GM21737 (cell line): Measurements from ENCODE around the gene GLRX2.
"Not testable (repeated sequence)": the region's sequence is repeated elsewhere in the genome, so short reads cannot be mapped to it uniquely, and the experiment has no call there.

ENCODE experiments used
- ATAC-seq: cut with Tn5 transposase; IDR thresholded peaks from one replicate; pipeline ENCODE4 v1.9.1; 2021; ENCODE audit warnings: mild to moderate bottlenecking, moderate library complexity; ENCODE audit not compliant: unreplicated experiment

Gene GLRX2, protein sequence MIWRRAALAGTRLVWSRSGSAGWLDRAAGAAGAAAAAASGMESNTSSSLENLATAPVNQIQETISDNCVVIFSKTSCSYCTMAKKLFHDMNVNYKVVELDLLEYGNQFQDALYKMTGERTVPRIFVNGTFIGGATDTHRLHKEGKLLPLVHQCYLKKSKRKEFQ

DNA sequence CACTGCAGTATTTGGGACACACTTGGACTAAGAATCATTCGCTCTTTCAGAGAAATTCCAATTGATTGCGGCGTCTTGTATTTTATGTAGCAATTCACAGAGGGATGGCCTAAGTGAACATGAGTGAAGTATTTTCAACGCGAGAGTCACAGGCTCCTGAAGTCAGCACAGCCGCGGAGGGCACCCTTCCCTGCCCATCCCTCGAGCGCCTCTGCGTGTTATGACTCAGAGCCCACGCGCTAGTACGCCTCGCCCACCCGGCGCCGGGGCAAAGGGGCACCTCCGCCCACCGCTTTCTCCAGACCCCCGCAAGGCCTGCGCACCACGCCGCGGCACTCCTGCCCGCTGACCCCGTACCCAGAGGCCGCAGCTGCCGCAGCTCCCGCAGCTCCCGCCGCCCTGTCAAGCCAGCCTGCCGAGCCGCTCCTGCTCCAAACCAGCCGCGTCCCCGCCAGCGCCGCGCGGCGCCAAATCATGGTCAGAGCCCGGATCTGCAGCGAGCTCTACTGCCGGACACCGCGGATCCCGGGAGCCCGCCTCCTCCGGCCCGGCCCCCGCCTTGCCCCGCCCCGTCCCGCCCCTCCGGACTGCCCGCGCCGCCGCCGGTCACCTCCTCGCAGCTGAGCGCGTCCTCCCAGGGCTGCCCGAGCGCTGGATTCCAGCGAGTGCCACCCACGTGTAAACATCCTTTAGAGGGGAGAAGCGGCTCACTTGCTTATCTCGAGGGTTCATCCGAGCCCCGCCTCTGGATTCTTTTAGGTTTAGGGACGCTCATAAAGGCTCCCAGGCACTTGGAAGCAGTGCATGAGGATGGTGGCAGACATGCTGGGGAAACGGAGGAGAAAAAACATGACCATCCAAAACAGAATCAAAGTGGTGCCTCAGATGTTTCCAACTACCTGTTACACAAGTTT is at the start of gene GLRX2:
TSS of gene GLRX2 (minus strand) at position 508 of the 914 bp plus-strand sequence. CDS start at position 476, 32 bp downstream.
- peak; percentile 95 for ATAC-seq

DNA sequence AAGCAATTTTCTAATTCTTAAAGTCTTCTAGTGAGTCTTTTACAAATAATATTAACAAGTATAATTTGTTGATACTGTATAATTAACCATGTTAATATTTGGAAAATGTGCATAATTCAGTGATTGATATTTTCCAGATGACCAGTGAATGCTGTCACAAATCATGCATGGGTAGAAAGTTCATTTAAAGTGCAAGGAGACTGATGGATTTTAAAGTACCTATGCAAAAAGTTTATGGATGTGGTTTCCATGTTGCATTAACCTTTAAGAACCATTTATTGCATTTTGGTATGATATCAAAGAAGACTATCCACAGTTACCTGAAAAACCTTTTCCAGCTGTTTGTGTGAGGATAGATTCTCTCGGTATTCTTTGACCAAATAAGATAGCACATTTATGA is 39.8 kb upstream of the GLRX2 start:
- no peak for ATAC-seq

DNA sequence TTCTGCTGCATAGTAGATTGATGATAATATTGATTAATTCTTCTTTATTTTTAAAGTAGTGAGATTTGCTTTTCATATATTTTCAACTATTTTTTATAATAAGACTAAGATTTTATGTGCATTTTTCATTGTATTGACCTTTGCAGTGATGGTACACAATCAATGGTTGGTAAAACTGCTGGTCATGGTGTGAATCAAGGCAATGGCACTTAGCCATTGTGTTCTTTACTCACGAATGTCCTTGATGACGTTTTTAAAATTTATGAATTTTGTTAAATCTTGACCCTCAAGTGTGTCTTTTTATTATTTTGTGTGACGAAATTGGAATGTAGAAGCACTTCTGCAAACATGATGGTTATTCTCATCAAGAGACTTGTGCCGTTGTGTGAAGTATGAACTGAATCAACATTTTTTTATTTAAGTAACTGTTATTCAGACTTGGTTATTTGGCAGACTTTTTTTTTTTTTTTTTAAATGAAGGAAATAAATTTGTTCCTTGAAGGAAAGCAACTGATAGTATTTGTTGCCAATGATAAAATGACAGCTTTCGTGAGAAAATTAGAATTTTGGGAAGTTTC is 39.2 kb upstream of the GLRX2 start:
- no peak for ATAC-seq

DNA sequence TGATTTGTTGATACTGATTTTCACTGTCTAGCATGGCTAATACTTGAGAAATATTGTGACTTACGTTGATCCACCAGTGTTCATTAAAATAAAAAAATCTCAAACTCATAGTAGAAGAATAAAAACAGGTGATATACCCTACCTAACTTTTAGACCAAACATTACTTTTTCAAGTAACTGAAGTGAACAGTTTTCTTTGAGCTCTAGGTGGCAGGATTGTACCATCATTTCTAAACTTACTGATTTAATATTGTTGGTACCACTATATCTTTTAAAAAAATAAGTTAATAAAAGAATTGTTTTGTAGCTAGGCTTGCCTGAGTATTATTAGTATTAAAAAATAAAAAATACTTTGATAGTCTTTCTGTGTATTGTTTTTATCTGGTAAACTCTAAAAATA is 38.1 kb upstream of the GLRX2 start:
- no peak for ATAC-seq

DNA sequence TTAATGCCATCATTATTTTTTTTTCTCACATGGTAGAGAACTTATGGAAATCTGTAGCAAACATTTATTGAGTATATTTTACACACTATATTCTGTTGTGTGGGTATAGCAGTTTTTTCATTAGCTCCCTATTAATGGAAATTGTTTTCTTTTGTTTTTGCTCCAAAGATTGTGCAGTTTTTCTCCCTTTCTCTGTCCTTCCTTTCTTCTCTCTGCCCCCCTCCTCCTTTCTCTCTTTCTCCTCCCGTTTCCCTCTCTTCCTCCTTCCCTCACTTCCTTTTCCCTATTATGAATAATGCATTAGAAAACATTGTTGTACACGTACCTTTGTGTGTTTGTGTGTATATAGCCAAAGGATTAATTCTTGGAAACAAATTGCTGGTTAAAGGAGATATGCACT is 37.2 kb upstream of the GLRX2 start:
- ATAC-seq, result no peak

DNA sequence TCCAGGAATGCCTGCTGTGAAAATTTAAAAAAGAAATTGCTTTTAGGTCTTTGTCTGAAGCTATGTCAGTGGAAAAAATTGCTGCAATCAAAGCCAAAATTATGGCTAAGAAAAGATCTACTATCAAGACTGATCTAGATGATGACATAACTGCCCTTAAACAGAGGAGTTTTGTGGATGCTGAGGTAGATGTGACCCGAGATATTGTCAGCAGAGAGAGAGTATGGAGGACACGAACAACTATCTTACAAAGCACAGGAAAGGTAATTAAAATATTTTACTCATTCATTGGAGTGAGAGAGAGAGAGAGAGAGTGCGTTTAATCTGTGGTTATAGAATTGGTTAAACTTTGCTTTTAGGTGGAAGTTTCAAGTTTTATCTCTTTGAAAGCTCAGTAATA is 36.6 kb upstream of the GLRX2 start:
- no peak for ATAC-seq

DNA sequence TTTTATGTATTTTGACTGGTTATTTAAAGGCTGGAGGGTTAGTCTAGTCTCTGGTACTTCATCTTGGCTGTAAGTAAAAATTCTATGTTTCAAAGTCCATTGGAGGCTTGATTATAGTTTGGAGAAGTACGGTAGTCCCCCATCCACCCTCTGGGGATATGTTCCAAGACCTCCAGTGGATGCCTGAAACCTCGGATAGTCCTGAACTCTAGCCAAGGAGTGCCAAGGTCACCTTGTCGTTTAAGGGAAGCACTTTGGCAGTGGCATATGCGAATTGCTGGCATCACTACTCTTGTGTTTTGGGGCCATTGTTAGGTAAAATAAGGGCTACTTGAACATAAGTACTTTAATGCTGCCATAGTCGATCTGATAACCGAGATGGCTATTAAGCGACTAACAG is 35.0 kb upstream of the GLRX2 start:
- ATAC-seq, result no peak

DNA sequence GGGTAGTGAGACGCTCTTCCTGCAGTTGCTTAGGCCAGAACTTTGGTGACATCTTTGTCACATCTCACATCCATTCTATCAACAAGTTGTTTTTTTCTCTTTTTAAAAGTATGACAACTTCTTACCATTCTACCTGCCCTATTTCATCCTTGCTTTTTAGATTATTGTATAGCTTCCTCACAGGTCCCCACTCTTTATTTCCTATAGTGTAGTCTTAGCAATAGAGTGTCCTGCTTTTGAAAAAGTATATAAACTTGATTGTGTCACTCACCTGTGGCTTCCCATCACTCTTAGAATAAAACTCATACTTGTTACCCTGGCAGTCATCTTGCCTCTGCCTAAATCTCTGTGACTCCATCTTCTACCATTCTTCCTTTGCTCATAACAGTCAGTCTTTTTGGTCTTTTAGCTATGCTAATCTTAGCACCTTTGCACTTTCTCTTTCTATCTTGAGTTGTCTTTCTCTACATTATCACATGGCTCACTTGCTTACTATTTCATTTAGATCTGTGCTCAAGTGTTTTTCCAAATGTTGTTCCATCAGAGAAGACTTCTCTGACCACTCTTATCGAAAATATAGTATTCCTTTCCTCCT is 26.1 kb upstream of the GLRX2 start:
- ATAC-seq, result no peak

DNA sequence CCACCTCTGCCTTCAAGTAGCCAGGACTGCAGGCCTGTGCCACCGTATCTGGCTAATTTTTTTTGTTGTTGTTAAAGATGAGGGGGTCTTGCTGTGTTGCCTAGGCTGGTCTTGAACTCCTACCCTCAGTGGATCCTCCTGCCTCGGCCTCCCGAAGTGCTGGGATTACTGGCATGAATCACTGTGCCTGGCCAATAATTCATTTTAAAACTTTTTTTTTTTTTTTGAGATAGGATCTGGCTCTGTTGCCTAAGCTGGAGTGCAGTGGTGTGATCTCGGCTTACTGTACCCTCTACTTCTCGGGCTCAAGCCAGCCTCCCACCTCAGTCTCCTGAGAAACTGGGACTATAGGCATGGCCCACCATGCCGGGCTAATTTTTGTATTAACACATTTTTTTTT is 20.2 kb upstream of the GLRX2 start:
- no peak for ATAC-seq

DNA sequence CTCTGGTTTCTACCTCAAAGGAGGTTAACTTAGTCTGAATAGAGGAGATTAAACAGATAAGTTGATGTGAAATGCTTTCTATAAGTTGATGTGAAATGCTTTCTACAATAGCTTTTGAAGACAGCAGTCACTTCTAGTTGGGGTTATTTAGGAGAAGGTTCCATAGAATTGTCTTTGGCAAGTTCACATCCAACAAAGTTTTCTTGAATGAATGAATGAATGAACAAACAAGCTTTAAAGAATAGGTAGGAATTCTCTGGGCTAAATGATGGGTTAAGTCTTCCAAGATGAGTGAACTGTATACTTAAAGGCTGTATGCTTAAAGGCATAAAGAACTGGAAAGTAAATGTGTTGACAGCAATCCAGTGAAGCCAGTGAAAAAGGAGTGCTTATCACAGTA is 18.5 kb upstream of the GLRX2 start:
- no peak for ATAC-seq

DNA sequence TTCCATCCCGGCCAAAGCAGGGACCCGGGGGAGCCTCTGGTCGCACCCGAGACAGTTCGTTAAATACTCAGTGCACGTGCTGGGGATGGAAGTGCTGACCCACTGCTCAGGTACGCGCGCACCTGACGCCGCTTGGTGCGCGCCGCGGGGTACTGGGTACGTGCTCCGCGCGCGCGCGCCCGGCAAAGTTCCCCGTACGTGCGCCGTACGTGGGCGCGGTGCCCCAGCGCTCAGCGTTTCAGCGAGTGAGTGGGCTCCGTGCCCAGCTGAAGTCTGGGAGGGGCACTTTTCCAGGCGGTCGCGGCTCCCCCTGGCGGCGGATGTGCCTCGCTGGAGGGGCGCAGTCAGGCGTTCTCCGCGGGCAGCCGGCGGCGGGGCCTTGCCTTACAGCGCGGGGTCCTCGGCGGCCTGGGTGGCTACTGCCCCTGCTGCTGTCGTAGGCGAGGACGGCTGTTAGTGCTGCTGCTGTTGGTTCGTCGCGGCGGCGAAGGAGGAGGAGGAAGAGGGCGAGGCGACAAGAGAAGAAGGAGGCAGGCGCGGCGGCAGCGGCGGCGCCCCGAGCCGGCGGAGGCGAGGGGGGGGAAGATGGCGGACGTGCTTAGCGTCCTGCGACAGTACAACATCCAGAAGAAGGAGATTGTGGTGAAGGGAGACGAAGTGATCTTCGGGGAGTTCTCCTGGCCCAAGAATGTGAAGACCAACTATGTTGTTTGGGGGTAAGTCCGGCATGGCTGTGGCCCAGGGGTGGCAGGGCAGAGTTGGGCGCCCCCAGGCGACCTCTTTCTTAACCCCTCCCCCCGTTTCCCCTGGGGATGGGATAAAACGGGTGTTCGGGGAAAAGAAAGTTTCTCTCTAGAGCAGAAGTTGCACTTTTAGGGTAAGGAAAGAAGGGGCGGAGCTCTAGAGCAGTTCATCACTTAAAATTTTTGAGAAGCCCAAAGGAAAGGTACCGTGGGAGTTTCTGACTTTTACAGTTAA is 16.7 kb upstream of the GLRX2 start, which contains the start of gene CDC73:
TSS of gene CDC73 (plus strand) at position 416 of the 978 bp plus-strand sequence. CDS start at position 586, 170 bp downstream.
- peak; percentile 89 for ATAC-seq

DNA sequence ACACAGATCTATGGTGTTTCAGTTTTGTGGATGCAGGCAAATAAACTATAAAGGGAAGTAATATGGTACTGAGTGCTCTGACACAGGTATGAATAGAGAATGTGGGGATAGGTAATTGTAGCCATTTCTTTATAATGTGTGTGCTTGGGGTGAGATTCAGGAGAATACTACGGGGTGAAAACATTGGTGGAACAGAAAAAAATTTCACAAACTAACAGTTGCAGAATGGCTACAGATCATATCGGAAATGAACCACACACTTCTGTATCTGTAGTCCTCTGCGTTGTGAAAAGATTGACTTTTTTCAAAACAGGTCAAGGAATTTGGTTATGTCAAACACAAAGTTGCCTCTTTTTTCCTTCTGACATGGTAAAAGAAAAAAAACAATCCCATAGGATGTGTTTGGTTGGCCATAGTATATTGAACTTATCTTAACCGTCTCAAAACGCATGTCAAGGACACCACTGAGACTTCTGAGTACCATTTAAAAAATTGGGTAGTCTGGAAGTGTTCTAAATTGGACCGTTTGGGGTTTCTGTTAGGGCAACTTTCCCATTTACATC is 15.5 kb upstream of the GLRX2 start:
- no peak for ATAC-seq

DNA sequence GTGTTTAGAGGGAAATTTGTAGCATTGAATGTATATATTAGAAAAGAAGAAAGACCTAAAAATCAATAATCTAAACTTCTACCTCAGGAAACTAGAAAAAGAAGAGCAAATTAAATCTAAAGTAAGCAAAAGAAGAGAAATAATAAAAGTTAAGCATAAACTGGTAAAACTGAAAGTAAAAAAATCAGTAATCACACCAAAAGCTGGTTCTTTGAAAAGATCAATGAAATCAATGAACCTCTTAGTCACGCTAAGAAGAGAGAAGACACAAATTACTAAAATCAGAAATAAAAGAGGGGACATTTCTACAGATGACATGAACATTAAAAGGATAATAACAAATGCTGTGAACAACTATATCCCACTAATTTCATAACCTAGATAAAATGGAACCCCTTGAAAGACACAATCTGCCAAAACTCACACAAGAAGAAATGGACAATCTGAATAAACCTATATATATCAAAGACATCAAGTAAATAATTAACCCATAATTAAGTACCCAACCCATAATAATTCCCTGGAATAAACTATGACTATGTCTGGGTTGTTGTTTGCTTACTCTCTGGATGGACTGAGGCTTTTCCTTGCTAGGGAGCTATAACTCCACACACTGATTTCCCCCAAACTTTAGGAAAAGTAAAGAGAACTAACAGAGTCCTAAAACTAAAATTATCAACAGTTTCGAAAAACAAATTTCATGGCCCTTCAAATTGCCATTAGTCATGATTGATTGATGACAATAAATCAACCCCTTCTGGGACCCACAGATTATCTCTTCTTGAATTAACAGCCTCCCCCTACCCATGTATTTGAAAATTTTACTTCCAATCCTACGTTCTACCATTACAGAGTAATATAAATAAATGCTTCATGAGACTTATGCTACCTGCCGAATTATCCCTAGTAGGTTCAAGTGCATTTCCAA is 13.9 kb upstream of the GLRX2 start:
- ATAC-seq, result no peak

DNA sequence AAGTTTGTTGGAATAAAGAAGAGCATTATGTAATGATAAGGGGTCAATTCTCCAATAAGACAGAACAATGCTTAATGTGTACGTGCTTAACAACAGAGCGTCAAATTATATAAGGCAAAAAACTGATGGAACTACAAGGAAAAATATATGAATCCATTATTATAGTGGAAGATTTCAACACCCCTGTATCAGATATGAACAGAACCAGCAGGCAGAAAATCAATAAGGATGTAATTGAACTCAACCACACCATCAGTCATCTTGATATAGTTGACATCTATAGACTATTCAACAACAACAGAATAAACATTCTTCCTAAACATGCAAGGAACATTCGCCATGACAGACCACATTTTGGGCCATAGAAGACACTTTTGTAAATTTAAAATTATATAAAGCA is 13.0 kb upstream of the GLRX2 start:
- ATAC-seq, result no peak

DNA sequence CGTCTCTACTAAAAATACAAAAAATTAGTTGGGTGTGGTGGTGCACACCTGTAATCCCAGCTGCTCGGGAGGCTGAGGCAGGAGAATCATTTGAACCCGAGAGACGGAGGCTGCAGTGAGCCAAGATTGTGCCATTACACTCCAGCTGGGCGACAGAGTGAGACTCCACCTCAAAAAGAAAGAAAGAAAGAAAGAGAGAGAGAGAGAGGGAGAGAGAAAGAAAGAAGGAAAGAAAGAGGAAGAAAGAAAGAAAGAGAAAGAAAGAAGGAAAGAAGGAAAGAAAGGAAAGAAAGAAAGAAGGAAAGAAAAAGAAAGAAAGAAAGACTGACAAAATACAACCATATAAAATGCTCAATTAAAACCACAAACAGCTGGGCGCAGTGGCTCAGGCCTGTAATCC is 12.0 kb upstream of the GLRX2 start:
- not testable (repeated sequence) for ATAC-seq

DNA sequence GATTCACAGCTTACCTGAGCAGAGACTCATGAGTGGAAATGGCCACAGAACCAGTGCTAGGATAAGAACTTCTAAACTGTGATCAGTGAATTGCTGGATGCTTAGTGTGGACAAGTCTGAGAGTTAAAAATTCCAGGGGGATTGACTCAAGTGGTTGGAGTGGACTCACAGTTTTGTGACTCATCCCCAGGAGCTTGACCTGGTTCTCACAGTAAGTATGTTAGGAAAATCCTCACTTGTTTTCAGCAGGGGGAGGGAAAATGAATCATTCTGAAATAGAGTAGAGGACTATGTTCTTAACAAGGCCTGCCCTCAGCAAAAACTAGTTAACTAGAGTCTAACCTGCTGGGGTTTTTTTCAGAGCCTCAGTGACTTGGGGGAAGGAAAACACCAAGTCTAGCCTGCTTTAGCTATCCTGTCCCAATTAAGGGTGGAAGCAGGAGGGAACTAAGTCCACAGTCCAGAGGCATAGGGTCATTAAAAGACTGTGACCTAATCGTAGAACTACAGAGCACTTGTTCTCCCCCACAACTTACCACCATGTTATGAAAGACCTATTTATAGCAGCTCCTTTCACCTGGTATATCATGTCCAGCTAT is 10.5 kb upstream of the GLRX2 start:
- ATAC-seq, result no peak

DNA sequence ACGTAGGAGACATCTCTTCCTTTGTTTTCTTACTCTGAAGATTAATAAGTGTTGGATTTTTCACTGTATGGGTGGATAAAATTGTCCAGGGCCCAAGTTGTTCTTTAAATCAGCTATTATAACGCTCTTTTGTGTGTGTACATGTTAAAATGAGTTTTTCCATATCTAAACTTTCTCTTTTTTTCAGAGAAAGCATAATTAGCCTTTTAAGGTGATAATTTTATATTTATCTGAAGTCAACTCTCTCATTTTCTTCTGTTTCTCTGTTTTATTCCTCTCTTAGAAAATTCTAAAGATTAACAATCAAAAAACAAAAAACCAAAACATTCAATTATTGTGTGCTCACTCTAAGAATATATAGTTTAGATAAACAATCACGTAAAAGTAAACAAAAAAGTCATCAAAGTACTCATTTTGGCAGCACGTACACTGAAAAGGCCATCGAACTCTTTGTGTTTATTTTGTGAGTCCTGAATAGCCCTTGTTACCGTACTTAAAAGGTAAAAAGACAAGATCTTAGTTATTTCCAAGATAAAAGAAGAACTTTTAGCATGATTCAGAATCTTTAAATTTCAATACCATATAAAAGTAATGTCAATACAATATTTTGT is 9.4 kb upstream of the GLRX2 start:
- no peak for ATAC-seq

DNA sequence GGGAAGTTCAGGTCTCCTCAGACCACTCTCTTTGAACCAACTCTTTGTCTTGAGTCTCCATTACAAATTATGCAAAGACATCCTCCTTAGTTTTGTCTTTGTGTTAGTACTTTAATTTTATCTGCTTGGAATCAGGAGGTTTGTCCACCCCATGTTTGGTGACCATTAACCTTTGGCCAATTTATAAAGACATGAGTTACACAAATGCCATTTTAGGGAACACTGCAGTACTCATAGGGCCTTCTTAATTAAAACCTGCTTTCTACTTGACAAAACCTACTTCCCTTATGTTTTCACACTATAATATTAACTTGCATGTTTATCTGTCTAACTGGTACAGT is 8.7 kb upstream of the GLRX2 start:
- ATAC-seq, result no peak
